H1 (cell line): ENCODE data around the gene CUL1.

Source experiments
- ATF2 ChIP-seq: IDR thresholded peaks from 2 replicates; pipeline ENCODE4 v1.6.1; 2012; ENCODE audit warnings: low read length, inconsistent platforms
- EZH2 ChIP-seq: fragments of 200-600 bp; sonication (generic); IDR thresholded peaks from 2 replicates; pipeline ENCODE4 v1.7.1; 2012; ENCODE audit warnings: low read depth, mild to moderate bottlenecking, moderate library complexity, low read length, inconsistent platforms; ENCODE audit not compliant: severe bottlenecking
- HDAC2 ChIP-seq, 2 experiments: fragments of 300-600 bp in 1 of 2; sonication (generic) in 1 of 2; IDR thresholded peaks; 2 replicates each; pipeline ENCODE4 v1.6.1; 2011 to 2012; ENCODE audit warnings: low read depth in 2 of 2, low read length in 2 of 2, mild to moderate bottlenecking in 2 of 2, moderate library complexity in 2 of 2, borderline replicate concordance in 1 of 2, inconsistent platforms in 1 of 2
- POLR2A ChIP-seq, 2 experiments: IDR thresholded peaks; 1 replicate in 1 of 2; 2 replicates in 1 of 2; pipeline ENCODE4 v1.6.1; 2011; ENCODE audit warnings: low read depth in 2 of 2, low read length in 2 of 2, mild to moderate bottlenecking in 2 of 2; ENCODE audit errors: control extremely low read depth in 1 of 2
- RBBP5 ChIP-seq: IDR thresholded peaks from 2 replicates; pipeline ENCODE4 v1.7.1; 2012; ENCODE audit warnings: low read depth, mild to moderate bottlenecking, inconsistent platforms, low read length, moderate library complexity, borderline replicate concordance
- RFX5 ChIP-seq: IDR thresholded peaks from 2 replicates; pipeline ENCODE4 v1.6.1; 2011; ENCODE audit warnings: low read depth, low read length, improper control_type of control experiment, borderline replicate concordance
- TF ChIP-seq, protein P1 (sequence below), 3 experiments: IDR thresholded peaks; 1 replicate in 2 of 3; 2 replicates in 1 of 3; pipeline versions ENCODE4 v1.5.1 to v1.6.1; 2011; ENCODE audit warnings: low read length in 3 of 3, mild to moderate bottlenecking in 3 of 3, inconsistent platforms in 2 of 3, low read depth in 1 of 3, moderate library complexity in 1 of 3; ENCODE audit not compliant: insufficient read depth in 1 of 3; ENCODE audit errors: control extremely low read depth in 1 of 3
- TF ChIP-seq, protein P2 (sequence below): IDR thresholded peaks from 2 replicates; pipeline ENCODE4 v1.6.1; 2011; ENCODE audit warnings: low read length, improper control_type of control experiment

DNA sequence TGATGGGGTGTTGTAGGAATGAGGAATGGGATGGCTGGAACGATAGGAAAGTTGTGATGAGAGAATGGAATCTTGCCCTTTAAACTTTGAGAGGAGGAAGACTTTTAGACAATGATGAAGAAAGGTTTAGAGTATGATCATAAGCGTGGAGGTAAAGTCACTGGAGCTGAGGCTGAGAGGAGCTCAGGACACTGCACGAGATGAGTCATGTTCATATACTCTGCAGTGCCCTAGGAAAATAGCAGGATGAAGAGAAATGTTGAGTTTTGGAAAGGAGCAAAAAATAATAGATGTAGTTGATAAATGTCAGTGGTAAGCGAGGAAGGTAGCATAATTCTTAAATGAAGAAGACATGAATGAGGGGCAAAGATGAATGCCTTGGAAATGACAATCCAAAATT is 28.3 kb upstream of the CUL1 start:
- TF ChIP-seq EZH2 (no peak), RFX5 (no peak), POLR2A (IDR thresholded peaks at IDR 0.05; ENCODE audit: control extremely low read depth in 1 of 2, low read depth in 2 of 2, low read length in 2 of 2) (no peak), RBBP5 (no peak), ATF2 (no peak), HDAC2 (IDR thresholded peaks at IDR 0.05; ENCODE audit: borderline replicate concordance in 1 of 2, low read depth in 2 of 2, low read length in 2 of 2) (no peak)
- TF ChIP-seq, protein P1, sequence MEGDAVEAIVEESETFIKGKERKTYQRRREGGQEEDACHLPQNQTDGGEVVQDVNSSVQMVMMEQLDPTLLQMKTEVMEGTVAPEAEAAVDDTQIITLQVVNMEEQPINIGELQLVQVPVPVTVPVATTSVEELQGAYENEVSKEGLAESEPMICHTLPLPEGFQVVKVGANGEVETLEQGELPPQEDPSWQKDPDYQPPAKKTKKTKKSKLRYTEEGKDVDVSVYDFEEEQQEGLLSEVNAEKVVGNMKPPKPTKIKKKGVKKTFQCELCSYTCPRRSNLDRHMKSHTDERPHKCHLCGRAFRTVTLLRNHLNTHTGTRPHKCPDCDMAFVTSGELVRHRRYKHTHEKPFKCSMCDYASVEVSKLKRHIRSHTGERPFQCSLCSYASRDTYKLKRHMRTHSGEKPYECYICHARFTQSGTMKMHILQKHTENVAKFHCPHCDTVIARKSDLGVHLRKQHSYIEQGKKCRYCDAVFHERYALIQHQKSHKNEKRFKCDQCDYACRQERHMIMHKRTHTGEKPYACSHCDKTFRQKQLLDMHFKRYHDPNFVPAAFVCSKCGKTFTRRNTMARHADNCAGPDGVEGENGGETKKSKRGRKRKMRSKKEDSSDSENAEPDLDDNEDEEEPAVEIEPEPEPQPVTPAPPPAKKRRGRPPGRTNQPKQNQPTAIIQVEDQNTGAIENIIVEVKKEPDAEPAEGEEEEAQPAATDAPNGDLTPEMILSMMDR (IDR thresholded peaks at IDR 0.05; ENCODE audit: control extremely low read depth in 1 of 3, insufficient read depth in 1 of 3, low read depth in 1 of 3, low read length in 3 of 3) = no peak
- TF ChIP-seq, protein P2, sequence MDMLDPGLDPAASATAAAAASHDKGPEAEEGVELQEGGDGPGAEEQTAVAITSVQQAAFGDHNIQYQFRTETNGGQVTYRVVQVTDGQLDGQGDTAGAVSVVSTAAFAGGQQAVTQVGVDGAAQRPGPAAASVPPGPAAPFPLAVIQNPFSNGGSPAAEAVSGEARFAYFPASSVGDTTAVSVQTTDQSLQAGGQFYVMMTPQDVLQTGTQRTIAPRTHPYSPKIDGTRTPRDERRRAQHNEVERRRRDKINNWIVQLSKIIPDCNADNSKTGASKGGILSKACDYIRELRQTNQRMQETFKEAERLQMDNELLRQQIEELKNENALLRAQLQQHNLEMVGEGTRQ = no peak
